ENCODE results near the gene LGI1. TPM values are rescaled to one million over a fixed set of nuclear protein-coding genes. Genes with fewer than 3 reads are reported as not detected.

Gene LGI1
- total and polyA plus RNA-seq, 3 experiments from 2014 or later = not detected

- H3K27me3 Mint-ChIP-seq = peaks cover 10 to 35% of the 10 kb centered on the region in 2 donors
- ChIA-PET POLR2A (no interaction called here), CTCF (no interaction called here)
- H3K4me3 Mint-ChIP-seq = no peak overlapping the region
- no peak for DNase-seq
- H3K4me1 ChIP-seq (ENCODE audit: insufficient read depth, low read length) = no peaks in the 10 kb centered on the region
- H3K36me3 Mint-ChIP-seq = no peaks in the 10 kb centered on the region
- H3K9me3 ChIP-seq (ENCODE audit: low read length) = no peaks in the 10 kb centered on the region
- no peaks in the 10 kb centered on the region for H3K36me3 ChIP-seq (ENCODE audit: insufficient read depth, low read length)
- no peak overlapping the region for H3K4me3 ChIP-seq (ENCODE audit: low read length)
- H3K27ac Mint-ChIP-seq = no peak overlapping the region
- peaks cover 0 to 5% (median 0%) of the 10 kb centered on the region in 5 donors for H3K9me3 Mint-ChIP-seq
- no peak overlapping the region for H3K27ac ChIP-seq (ENCODE audit: low read depth, low read length)
- H3K27me3 ChIP-seq (ENCODE audit: insufficient read depth, low read length, poor library complexity, severe bottlenecking) = no peaks in the 10 kb centered on the region
- H3K4me1 Mint-ChIP-seq = no peaks in the 10 kb centered on the region
Measured at GRCh38 chr10:93797825-93798224, 40.1 kb downstream of the LGI1 start.

GRCh38 chr10:93799155-93799708, 41.5 kb downstream of the LGI1 start:
- no peak overlapping the region for H3K4me3 ChIP-seq (ENCODE audit: low read length)
- no peaks in the 10 kb centered on the region for H3K36me3 ChIP-seq (ENCODE audit: insufficient read depth, low read length)
- no peaks in the 10 kb centered on the region for H3K4me1 Mint-ChIP-seq
- no peaks in the 10 kb centered on the region for H3K9me3 ChIP-seq (ENCODE audit: low read length)
- no peaks in the 10 kb centered on the region for H3K4me1 ChIP-seq (ENCODE audit: insufficient read depth, low read length)
- H3K9me3 Mint-ChIP-seq = peaks cover 0 to 6% (median 0%) of the 10 kb centered on the region in 5 donors
- no peak for DNase-seq
- no peaks in the 10 kb centered on the region for H3K27me3 ChIP-seq (ENCODE audit: insufficient read depth, low read length, poor library complexity, severe bottlenecking)
- no peak overlapping the region for H3K4me3 Mint-ChIP-seq
- ChIA-PET CTCF (no interaction called here), POLR2A (no interaction called here)
- no peak overlapping the region for H3K27ac Mint-ChIP-seq
- peaks cover 14 to 38% of the 10 kb centered on the region in 2 donors for H3K27me3 Mint-ChIP-seq
- no peaks in the 10 kb centered on the region for H3K36me3 Mint-ChIP-seq
- no peak overlapping the region for H3K27ac ChIP-seq (ENCODE audit: low read depth, low read length)

- H3K4me3 Mint-ChIP-seq = no peak overlapping the region
- no peak for DNase-seq
- POLR2A ChIA-PET = no interaction called here
Measured at GRCh38 chr10:93804200-93804599, 46.5 kb downstream of the LGI1 start.

GRCh38 chr10:93806903-93807302, 49.2 kb downstream of the LGI1 start:
- POLR2A ChIA-PET = no interaction called here
- H3K27me3 Mint-ChIP-seq = peaks cover 10 to 53% of the 10 kb centered on the region in 2 donors
- CTCF ChIA-PET = no interaction called here

More at GRCh38 chr10:93804200-93804599, 46.5 kb downstream of the LGI1 start:
- Histone ChIP-seq H3K4me3 (ENCODE audit: low read length) (no peak overlapping the region), H3K27me3 (ENCODE audit: insufficient read depth, low read length, poor library complexity, severe bottlenecking) (no peaks in the 10 kb centered on the region), H3K9me3 (ENCODE audit: low read length) (no peaks in the 10 kb centered on the region), H3K4me1 (ENCODE audit: insufficient read depth, low read length) (no peaks in the 10 kb centered on the region), H3K36me3 (ENCODE audit: insufficient read depth, low read length) (no peaks in the 10 kb centered on the region), H3K27ac (ENCODE audit: low read depth, low read length) (no peak overlapping the region)
- CTCF ChIA-PET = no interaction called here
- Mint-ChIP-seq H3K27me3 (peaks cover 10 to 49% of the 10 kb centered on the region in 2 donors), H3K27ac (no peak overlapping the region), H3K9me3 (peaks cover 0 to 6% (median 0%) of the 10 kb centered on the region in 5 donors), H3K36me3 (no peaks in the 10 kb centered on the region), H3K4me1 (no peaks in the 10 kb centered on the region)

GRCh38 chr10:93807371-93807770, 49.6 kb downstream of the LGI1 start:
- Histone ChIP-seq H3K27ac (ENCODE audit: low read depth, low read length) (no peak overlapping the region), H3K27me3 (ENCODE audit: insufficient read depth, low read length, poor library complexity, severe bottlenecking) (no peaks in the 10 kb centered on the region), H3K4me1 (ENCODE audit: insufficient read depth, low read length) (no peaks in the 10 kb centered on the region), H3K36me3 (ENCODE audit: insufficient read depth, low read length) (no peaks in the 10 kb centered on the region), H3K9me3 (ENCODE audit: low read length) (no peaks in the 10 kb centered on the region), H3K4me3 (ENCODE audit: low read length) (no peak overlapping the region)
- Mint-ChIP-seq H3K36me3 (no peaks in the 10 kb centered on the region), H3K4me3 (no peak overlapping the region), H3K27me3 (peaks cover 10 to 53% of the 10 kb centered on the region in 2 donors), H3K4me1 (no peaks in the 10 kb centered on the region), H3K27ac (no peak overlapping the region), H3K9me3 (peaks cover 0 to 4% (median 0%) of the 10 kb centered on the region in 5 donors)
- no peak for DNase-seq
- CTCF ChIA-PET = no interaction called here
- POLR2A ChIA-PET = no interaction called here

More at GRCh38 chr10:93806903-93807302, 49.2 kb downstream of the LGI1 start:
- H3K4me3 ChIP-seq (ENCODE audit: low read length) = no peak overlapping the region
- H3K27me3 ChIP-seq (ENCODE audit: insufficient read depth, low read length, poor library complexity, severe bottlenecking) = no peaks in the 10 kb centered on the region
- Mint-ChIP-seq H3K4me3 (no peak overlapping the region), H3K36me3 (no peaks in the 10 kb centered on the region), H3K4me1 (no peaks in the 10 kb centered on the region), H3K27ac (no peak overlapping the region), H3K9me3 (peaks cover 0 to 6% (median 0%) of the 10 kb centered on the region in 5 donors)
- no peaks in the 10 kb centered on the region for H3K9me3 ChIP-seq (ENCODE audit: low read length)
- DNase-seq = no peak
- no peaks in the 10 kb centered on the region for H3K36me3 ChIP-seq (ENCODE audit: insufficient read depth, low read length)
- H3K27ac ChIP-seq (ENCODE audit: low read depth, low read length) = no peak overlapping the region
- H3K4me1 ChIP-seq (ENCODE audit: insufficient read depth, low read length) = no peaks in the 10 kb centered on the region

- H3K27ac ChIP-seq (ENCODE audit: low read depth, low read length) = no peak overlapping the region
- H3K9me3 ChIP-seq (ENCODE audit: low read length) = no peaks in the 10 kb centered on the region
- H3K36me3 ChIP-seq (ENCODE audit: insufficient read depth, low read length) = no peaks in the 10 kb centered on the region
- H3K36me3 Mint-ChIP-seq = no peaks in the 10 kb centered on the region
- peaks cover 16 to 51% of the 10 kb centered on the region in 2 donors for H3K27me3 Mint-ChIP-seq
- no peak for DNase-seq
- no peak overlapping the region for H3K27ac Mint-ChIP-seq
- no peak overlapping the region for H3K4me3 ChIP-seq (ENCODE audit: low read length)
- CTCF ChIA-PET = no interaction called here
- no peaks in the 10 kb centered on the region for H3K9me3 Mint-ChIP-seq
- H3K27me3 ChIP-seq (ENCODE audit: insufficient read depth, low read length, poor library complexity, severe bottlenecking) = peaks cover 5% of the 10 kb centered on the region
- no peaks in the 10 kb centered on the region for H3K4me1 ChIP-seq (ENCODE audit: insufficient read depth, low read length)
- H3K4me3 Mint-ChIP-seq = no peak overlapping the region
- peaks cover 0 to 6% (median 0%) of the 10 kb centered on the region in 3 donors for H3K4me1 Mint-ChIP-seq
- POLR2A ChIA-PET = no interaction called here
Measured at GRCh38 chr10:93812659-93813338, 55.1 kb downstream of the LGI1 start.

- peaks cover 0 to 6% (median 0%) of the 10 kb centered on the region in 3 donors for H3K4me1 Mint-ChIP-seq
Measured at GRCh38 chr10:93813507-93814465, 56.0 kb downstream of the LGI1 start.

More at GRCh38 chr10:93813507-93814465, 56.0 kb downstream of the LGI1 start:
- Histone ChIP-seq H3K4me3 (ENCODE audit: low read length) (no peak overlapping the region), H3K9me3 (ENCODE audit: low read length) (no peaks in the 10 kb centered on the region), H3K4me1 (ENCODE audit: insufficient read depth, low read length) (no peaks in the 10 kb centered on the region), H3K36me3 (ENCODE audit: insufficient read depth, low read length) (no peaks in the 10 kb centered on the region), H3K27ac (ENCODE audit: low read depth, low read length) (no peak overlapping the region), H3K27me3 (ENCODE audit: insufficient read depth, low read length, poor library complexity, severe bottlenecking) (peaks cover 5% of the 10 kb centered on the region)
- Mint-ChIP-seq H3K27me3 (peaks cover 16 to 47% of the 10 kb centered on the region in 2 donors), H3K27ac (no peak overlapping the region), H3K4me3 (no peak overlapping the region), H3K36me3 (no peaks in the 10 kb centered on the region), H3K9me3 (no peaks in the 10 kb centered on the region)
- ChIA-PET POLR2A (no interaction called here), CTCF (no interaction called here)
- DNase-seq = no peak
